GM11168 (cell line): ENCODE results near the gene SPACA9.

Source experiments
- in situ Hi-C: fragments of 300-500 bp; cut with MboI; formaldehyde crosslinking; loops from one replicate; pipeline ENCODE4 v1.12.0; 2022; ENCODE audit warnings: low sequenced_read_pairs; ENCODE audit not compliant: unreplicated experiment

Gene SPACA9

DNA sequence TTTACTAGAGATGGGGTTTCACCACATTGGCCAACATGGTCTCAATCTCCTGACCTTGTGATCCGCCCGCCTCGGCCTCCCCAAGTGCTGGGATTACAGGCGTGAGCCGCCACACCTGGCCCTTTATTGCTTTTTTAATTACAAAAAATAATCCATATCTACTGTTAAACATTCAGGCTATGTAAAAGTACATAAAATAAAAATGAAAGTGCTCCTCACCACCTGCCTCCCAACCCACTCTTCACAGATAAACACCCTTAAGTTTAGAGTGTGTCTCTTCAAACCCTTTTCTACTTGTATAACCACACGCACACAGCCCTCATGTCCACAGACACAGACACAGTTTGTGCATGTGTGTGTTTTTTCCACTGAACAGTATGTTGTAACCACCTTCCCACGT lies 49.0 kb downstream of the SPACA9 start:
- in situ Hi-C loops: no loop called here

GRCh38 chr9:132931178-132931735 lies 52.6 kb downstream of the SPACA9 start:
- in situ Hi-C loops: no loop called here

- in situ Hi-C loops: no loop called here
These were observed 56.3 kb downstream of the SPACA9 start for GRCh38 chr9:132935026-132935425.

DNA sequence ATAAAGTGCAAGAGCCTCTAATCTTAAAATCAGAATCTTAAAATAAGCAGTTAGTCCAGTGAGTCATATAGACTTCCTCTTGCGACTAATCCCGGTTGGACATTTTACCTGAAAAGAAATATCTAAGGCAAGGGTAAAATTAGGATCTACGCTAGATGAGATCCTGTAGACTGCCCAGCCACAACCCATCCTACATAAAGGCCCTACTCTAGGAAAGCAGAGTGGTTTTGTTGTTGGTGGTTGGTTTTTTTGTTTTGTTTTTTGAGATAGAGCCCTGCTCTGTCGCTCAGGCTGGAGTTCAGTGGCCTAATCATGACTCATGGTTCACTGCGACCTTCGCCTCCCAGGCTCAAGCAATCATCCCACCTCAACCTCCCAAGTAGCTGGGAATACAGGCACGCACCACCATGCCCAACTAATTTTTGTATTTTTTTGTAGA lies 58.8 kb downstream of the SPACA9 start:
- in situ Hi-C loops: no loop called here

- in situ Hi-C loops: no loop called here
These were observed 60.5 kb downstream of the SPACA9 start for GRCh38 chr9:132939169-132939568.
